NCI-H2107 treated with DMSO at 0.1 percent for 48 hours (cell line): ENCODE results near the gene LDLRAD3.
"Not testable (repeated sequence)": the region's sequence is repeated elsewhere in the genome, so short reads cannot be mapped to it uniquely, and the experiment has no call there.

Source experiments
- DNase-seq: peaks from one replicate; lab custom pipeline; 2025; ENCODE audit not compliant: unreplicated experiment; lab: John Stamatoyannopoulos, UW

Gene LDLRAD3

GRCh38 chr11:36044636-36045035 is 100.8 kb downstream of the LDLRAD3 start:
- DNase-seq = no peak

DNA sequence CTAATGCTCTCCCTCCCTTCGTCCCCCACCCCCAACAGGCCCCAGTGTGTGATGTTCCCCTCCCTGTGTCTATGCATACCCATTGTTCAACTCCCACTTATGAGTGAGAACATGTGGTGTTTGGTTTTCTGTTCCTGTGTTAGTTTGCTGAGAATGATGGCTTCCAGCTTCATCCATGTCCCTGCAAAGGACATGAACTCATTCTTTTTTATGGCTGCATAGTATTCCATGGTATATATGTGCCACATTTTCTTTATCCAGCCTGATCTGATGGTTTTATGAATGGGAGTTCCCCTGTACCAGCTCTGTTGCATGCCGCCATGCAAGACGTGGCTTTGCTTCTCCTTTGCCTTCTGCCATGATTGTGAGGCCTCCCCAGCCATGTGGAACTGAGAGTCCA is 102.1 kb downstream of the LDLRAD3 start:
- not testable (repeated sequence) for DNase-seq

GRCh38 chr11:36046932-36047331 is 103.1 kb downstream of the LDLRAD3 start:
- DNase-seq = no peak

DNA sequence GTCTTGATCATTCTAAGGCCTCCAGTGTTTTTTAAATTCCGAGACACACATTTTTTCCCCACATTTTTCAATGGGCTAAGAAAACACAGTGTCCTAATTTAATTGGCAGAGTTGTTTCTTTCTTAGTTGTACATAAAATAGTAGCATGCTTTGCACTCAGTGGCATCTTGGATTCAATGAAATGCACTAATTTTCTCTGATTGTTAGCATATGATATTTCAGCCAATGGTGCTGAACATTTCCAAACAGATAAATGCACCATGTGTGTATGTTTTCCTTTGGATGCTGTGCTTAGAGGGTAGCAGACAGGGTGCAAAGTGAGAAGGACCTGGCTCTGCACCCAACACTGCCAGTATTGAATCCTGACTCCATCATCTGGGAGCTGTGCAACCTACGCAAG is 103.5 kb downstream of the LDLRAD3 start:
- no peak for DNase-seq

GRCh38 chr11:36048496-36049247 is 104.8 kb downstream of the LDLRAD3 start:
- no peak for DNase-seq

GRCh38 chr11:36051235-36052144 is 107.6 kb downstream of the LDLRAD3 start:
- DNase-seq = peak; percentile 54

- no peak for DNase-seq
Observed at GRCh38 chr11:36053281-36053680, 109.4 kb downstream of the LDLRAD3 start.

GRCh38 chr11:36053862-36054261 is 110.0 kb downstream of the LDLRAD3 start:
- no peak for DNase-seq

GRCh38 chr11:36054628-36055027 is 110.8 kb downstream of the LDLRAD3 start:
- DNase-seq = no peak

GRCh38 chr11:36056160-36056751 is 112.4 kb downstream of the LDLRAD3 start:
- no peak for DNase-seq

GRCh38 chr11:36057379-36058042 is 113.6 kb downstream of the LDLRAD3 start:
- DNase-seq = no peak

- no peak for DNase-seq
Observed at GRCh38 chr11:36059660-36060059, 115.8 kb downstream of the LDLRAD3 start.

DNA sequence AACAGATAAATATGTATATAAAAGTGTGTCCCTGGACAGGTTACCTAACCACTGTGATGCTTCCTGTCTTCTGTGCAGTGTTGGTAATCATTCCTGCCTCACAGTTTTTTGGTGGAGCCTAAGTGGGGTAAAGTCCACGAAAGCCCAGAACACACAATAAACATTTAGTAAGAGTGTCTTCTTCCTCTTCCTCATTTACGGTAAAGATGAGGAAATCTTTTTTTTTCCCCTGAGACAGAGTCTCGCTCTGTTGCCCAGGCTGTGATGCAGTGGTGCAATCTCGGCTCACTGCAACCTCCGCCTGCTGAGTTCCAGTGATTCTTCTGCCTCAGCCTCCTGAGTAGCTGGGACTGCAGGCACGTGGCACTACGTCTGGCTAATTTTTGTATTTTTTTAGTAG is 117.1 kb downstream of the LDLRAD3 start:
- no peak for DNase-seq

GRCh38 chr11:36061471-36061870 is 117.6 kb downstream of the LDLRAD3 start:
- no peak for DNase-seq

DNA sequence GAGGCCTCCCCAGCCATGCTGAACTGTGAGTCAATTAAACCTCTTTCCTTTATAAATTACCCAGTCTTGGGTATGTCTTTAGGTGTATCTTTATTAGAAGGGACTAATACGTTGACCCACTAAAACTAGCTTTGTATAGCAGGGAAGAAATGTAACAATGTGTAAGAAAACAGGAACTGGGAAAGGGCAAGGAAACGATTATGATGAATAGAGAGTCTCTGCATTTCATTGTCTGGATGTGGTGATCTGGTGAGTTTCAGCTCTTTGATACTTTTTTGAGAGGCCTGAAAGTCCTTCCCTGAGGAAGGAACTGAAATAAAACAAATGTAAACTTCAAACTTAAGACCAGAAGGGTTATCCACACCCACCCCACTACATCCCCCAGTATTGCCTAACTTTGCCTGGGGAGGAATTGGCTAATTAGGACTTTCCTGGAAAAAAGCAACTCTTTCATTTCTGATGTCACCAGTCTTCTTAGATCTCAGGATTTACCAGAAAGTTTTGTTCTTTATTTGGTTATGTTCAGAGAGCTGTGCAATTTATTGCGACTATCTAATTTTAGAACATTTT is 119.0 kb downstream of the LDLRAD3 start:
- DNase-seq = no peak

DNA sequence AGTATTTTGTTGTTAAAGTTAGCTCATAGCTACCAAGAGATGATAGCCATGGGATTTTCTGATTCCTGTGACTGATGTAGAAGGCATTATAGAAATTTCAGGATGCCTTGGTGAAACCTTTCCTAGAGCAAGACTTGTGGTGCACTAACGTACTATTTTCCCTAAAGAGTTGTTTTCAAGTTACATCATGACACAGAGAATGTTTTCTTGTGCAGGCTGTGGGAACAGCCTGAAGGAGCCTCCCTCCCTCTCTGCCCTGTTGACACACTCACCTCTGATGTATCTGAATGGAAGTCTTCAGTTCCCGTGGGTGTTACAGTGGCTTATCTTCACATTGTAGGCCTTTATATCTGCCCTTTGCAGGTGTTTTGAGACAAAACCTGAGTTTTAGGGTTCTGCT is 121.6 kb downstream of the LDLRAD3 start:
- DNase-seq = no peak

DNA sequence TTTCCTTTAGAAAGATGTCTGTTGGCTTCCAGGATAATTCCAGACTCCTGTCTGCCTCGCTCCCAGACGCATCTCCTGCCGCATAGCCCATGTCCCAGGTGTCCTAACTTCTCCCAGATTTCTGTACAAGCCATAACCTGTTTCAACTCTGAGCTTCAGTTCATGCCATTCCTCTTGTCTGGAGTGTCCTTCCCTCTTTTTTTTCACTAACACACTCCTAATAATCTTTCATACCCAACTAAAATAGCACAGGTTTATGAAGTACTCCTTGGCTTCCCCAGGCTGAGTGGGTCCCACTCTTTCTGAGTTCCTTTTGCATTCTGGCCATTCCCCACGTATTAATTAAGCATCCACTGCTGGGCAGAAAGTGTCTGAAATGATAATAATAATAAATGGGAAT is 123.0 kb downstream of the LDLRAD3 start:
- DNase-seq = no peak

DNA sequence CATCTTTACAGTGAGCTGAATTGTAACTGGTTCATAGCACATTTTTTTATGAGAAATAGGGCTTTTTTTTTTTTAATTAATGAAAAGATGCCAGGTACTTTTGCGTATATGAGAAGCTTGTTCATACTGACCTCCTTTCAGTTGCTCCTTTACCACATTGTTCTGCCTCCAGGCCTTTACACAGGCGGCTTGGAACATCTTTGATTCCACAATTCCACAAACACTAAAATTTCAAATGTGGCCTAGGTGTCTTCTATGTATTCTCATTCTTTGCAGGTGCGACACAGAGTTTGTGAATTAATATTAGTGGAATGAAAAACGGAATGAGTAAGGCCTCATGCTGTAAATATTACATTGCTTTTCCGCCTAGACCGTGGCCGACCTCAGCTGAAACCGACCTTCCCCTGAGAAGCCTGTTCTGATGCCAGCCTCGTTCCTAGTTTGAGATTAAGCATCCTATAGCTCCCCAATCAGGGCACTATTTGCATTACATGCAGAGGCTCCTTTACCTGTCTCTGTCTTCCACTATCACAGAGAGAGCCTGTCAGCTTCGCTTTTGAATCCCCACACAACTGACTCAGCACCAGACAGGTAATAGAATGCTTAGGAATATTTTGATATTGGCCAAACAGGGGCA is 125.8 kb downstream of the LDLRAD3 start:
- no peak for DNase-seq

DNA sequence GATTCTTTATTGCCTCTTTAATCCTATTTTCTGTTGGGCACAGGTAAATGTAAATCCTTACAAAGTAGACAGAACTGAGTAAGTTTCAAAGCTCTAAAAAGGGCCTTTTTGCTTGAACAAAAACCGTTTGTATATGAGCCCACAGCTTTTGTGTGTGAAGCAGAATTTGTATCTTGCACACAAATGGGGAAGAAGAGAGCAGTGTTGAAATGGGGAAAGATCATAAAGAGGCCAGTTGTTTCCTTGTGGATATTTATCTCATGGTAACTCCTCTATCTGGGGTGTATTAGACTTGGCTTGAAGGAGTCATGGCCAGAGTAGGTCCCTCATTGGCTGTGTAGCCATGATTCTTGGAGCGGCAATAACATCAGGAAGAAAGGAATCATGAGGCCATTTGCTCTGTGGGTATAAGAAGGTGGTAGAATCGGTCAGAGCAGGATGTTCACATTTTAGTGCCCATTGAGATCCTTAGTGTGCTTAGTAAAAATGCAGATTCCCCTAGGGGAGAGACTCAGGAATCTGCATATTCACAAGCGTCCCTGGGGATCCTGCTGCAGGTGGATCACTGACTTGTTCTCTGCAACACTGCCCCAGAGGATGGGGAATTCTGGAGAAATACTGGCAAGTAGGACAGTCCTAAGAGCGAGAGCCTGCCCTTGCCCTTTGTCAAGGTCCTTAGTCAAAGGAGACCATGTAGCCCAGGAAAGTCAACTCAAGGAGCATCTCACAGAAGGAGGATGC is 126.5 kb downstream of the LDLRAD3 start:
- DNase-seq = no peak

GRCh38 chr11:36070954-36071330 is 127.1 kb downstream of the LDLRAD3 start:
- no peak for DNase-seq
